HEK293 (cell line): ENCODE data around the gene ZNF227.
"Not testable (repeated sequence)": the region's sequence is repeated elsewhere in the genome, so short reads cannot be mapped to it uniquely, and the experiment has no call there.

ENCODE experiments used
- CTCF ChIA-PET: fragments of 350-600 bp; formaldehyde crosslinking; extraction: SDS; loops from one replicate; lab custom pipeline; 2021; ENCODE audit warnings: antibody characterized with exemption; lab: Yijun Ruan, JAX
- POLR2A ChIA-PET: fragments of 300-600 bp; formaldehyde crosslinking; extraction: SDS; loops from one replicate; lab custom pipeline; 2020; ENCODE audit warnings: antibody characterized with exemption, inconsistent platforms; lab: Yijun Ruan, JAX
- H3K27ac ChIP-seq: fragments of 200-500 bp; sonication (Bioruptor generic); 2 replicates; pipeline ENCODE4 v1.5.1; 2014; ENCODE audit warnings: low read depth, low read length, control low read depth, inconsistent platforms; ENCODE audit errors: extremely low read depth
- H3K36me3 ChIP-seq, 2 experiments: fragments of 200-500 bp in 1 of 2; sonication (Bioruptor generic) in 1 of 2; 1 replicate in 1 of 2; 2 replicates in 1 of 2; pipeline ENCODE4 v1.5.1; 2014 to 2017; ENCODE audit warnings: inconsistent platforms in 2 of 2, low read length in 2 of 2; ENCODE audit not compliant: control insufficient read depth in 2 of 2, insufficient read depth in 1 of 2
- H3K4me1 ChIP-seq: fragments of 200-500 bp; sonication (Bioruptor generic); 2 replicates; pipeline ENCODE4 v1.5.1; 2014; ENCODE audit warnings: mild to moderate bottlenecking, low read length, inconsistent platforms; ENCODE audit not compliant: control insufficient read depth, insufficient read depth
- H3K4me3 ChIP-seq: 2 replicates; pipeline ENCODE4 v1.5.1; 2011; ENCODE audit warnings: low read depth, mild to moderate bottlenecking, control low read depth, low read length, moderate library complexity
- H3K9me3 ChIP-seq: fragments of 200-500 bp; sonication (Bioruptor generic); 2 replicates; pipeline ENCODE4 v1.5.1; 2014; ENCODE audit warnings: low read depth, low read length, inconsistent platforms; ENCODE audit not compliant: control insufficient read depth, insufficient read depth
- EGR2 ChIP-seq: fragments of 450-650 bp; formaldehyde crosslinking; IDR thresholded peaks from 2 replicates; pipeline ENCODE4 v1.5.1; 2016; ENCODE audit warnings: low read depth, missing biosample characterization, missing genetic modification characterization
- KLF9 ChIP-seq: fragments of 450-650 bp; formaldehyde crosslinking; IDR thresholded peaks from 2 replicates; pipeline ENCODE4 v1.5.1; 2016; ENCODE audit warnings: missing biosample characterization, missing genetic modification characterization, low read depth
- OSR2 ChIP-seq: fragments of 450-650 bp; formaldehyde crosslinking; IDR thresholded peaks from 2 replicates; pipeline ENCODE4 v1.5.1; 2016; ENCODE audit warnings: missing biosample characterization, missing genetic modification characterization
- ZNF146 ChIP-seq: fragments of 450-650 bp; formaldehyde crosslinking; IDR thresholded peaks from 2 replicates; pipeline ENCODE4 v1.5.1; 2016; ENCODE audit warnings: missing biosample characterization, missing genetic modification characterization
- ZNF2 ChIP-seq: fragments of 450-650 bp; formaldehyde crosslinking; IDR thresholded peaks from 2 replicates; pipeline ENCODE4 v1.5.1; 2016; ENCODE audit warnings: missing biosample characterization, missing genetic modification characterization
- ZNF202 ChIP-seq: fragments of 450-650 bp; formaldehyde crosslinking; IDR thresholded peaks from 2 replicates; pipeline ENCODE4 v1.5.1; 2016; ENCODE audit warnings: missing biosample characterization, missing genetic modification characterization, borderline replicate concordance
- ZNF24 ChIP-seq: fragments of 450-650 bp; formaldehyde crosslinking; IDR thresholded peaks from 2 replicates; pipeline ENCODE4 v1.5.1; 2016; ENCODE audit warnings: missing biosample characterization, missing genetic modification characterization
- ZNF354C ChIP-seq: fragments of 450-650 bp; formaldehyde crosslinking; IDR thresholded peaks from 2 replicates; pipeline ENCODE4 v1.5.1; 2016; ENCODE audit warnings: missing biosample characterization, missing genetic modification characterization, low read depth, borderline replicate concordance
- ZNF626 ChIP-seq: fragments of 450-650 bp; sonication (Bioruptor Pico); formaldehyde crosslinking; IDR thresholded peaks from 2 replicates; pipeline ENCODE4 v1.5.1; 2018; ENCODE audit warnings: missing biosample characterization, missing genetic modification characterization, inconsistent platforms
- ZNF707 ChIP-seq: fragments of 450-650 bp; formaldehyde crosslinking; IDR thresholded peaks from 2 replicates; pipeline ENCODE4 v1.5.1; 2016; ENCODE audit warnings: missing biosample characterization, missing genetic modification characterization
- ZSCAN30 ChIP-seq: fragments of 450-650 bp; IDR thresholded peaks from 2 replicates; pipeline ENCODE4 v1.5.1; 2018; ENCODE audit warnings: missing biosample characterization, mild to moderate bottlenecking, missing genetic modification characterization, moderate library complexity
- TF ChIP-seq, protein P1 (sequence below): fragments of 450-650 bp; formaldehyde crosslinking; IDR thresholded peaks from 2 replicates; pipeline ENCODE4 v1.5.1; 2017; ENCODE audit warnings: missing biosample characterization, missing genetic modification characterization
- TF ChIP-seq, protein P2 (sequence below): fragments of 450-650 bp; formaldehyde crosslinking; IDR thresholded peaks from 2 replicates; pipeline ENCODE4 v1.5.1; 2016; ENCODE audit warnings: missing biosample characterization, missing genetic modification characterization
- TF ChIP-seq, protein P3 (sequence below): fragments of 450-650 bp; formaldehyde crosslinking; IDR thresholded peaks from 2 replicates; pipeline ENCODE4 v1.5.1; 2016; ENCODE audit warnings: missing biosample characterization, missing genetic modification characterization
- TF ChIP-seq, protein P4 (sequence below): fragments of 450-650 bp; formaldehyde crosslinking; IDR thresholded peaks from 2 replicates; pipeline ENCODE4 v1.5.1; 2016; ENCODE audit warnings: missing biosample characterization, missing genetic modification characterization
- TF ChIP-seq, protein P5 (sequence below): fragments of 450-650 bp; formaldehyde crosslinking; IDR thresholded peaks from 2 replicates; pipeline ENCODE4 v1.5.1; 2016; ENCODE audit warnings: missing biosample characterization, missing genetic modification characterization

The ZNF227 gene

DNA sequence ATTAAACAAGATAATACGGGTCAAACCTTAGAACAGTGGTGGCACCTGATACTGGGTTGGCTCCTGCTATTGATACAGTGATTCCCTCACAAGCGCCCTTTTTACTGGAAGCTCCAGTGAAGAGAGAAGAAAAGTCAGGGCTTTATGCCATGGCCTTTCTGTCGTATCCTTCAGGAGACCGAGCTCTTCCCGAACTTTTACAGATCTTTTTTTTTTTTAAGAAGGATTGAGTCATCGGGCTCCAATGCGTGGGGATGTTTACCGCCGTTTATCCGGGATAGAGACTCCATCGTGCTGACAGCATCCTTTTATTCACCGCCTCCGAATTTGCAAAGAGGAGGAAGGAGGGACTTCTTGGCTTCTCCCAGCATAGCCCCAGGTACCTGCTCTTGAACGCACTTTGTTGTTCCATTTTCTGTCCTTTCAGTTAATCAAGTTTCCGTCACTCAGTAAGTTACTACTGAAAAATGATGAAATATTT is 574 bp downstream of the ZNF227 start:
- Histone ChIP-seq H3K4me1 (peaks cover 36% of the 10 kb centered on the region), H3K27ac (peak overlapping the region; percentile 90), H3K4me3 (peak overlapping the region; percentile 64), H3K36me3 (peaks cover 26 to 69% of the 10 kb centered on the region in 2 experiments), H3K9me3 (peaks cover 24% of the 10 kb centered on the region)
- ChIA-PET POLR2A (interaction anchor here (0.5 to 4.5 kb wide), 46 partner anchors 11 to 1452 kb away, joined by 3 to 143 read pairs (median 6); partner anchors contain the start of genes IRGQ, PLAUR, ZNF112 and ZNF180), CTCF (interaction anchor here (0.6 to 1.6 kb wide), 7 partner anchors 13 to 278 kb away, joined by 3 to 5 read pairs (median 3); partner anchors contain the start of genes ZNF226 and ZNF45)
- TF ChIP-seq, protein P1, sequence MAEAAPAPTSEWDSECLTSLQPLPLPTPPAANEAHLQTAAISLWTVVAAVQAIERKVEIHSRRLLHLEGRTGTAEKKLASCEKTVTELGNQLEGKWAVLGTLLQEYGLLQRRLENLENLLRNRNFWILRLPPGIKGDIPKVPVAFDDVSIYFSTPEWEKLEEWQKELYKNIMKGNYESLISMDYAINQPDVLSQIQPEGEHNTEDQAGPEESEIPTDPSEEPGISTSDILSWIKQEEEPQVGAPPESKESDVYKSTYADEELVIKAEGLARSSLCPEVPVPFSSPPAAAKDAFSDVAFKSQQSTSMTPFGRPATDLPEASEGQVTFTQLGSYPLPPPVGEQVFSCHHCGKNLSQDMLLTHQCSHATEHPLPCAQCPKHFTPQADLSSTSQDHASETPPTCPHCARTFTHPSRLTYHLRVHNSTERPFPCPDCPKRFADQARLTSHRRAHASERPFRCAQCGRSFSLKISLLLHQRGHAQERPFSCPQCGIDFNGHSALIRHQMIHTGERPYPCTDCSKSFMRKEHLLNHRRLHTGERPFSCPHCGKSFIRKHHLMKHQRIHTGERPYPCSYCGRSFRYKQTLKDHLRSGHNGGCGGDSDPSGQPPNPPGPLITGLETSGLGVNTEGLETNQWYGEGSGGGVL (tag by site-specific recombination): no peak
- TF ChIP-seq EGR2 (0 out of 2 replicates have a peak, but pooled peaks have one; percentile 81), OSR2 (tag by site-specific recombination) (no peak; the same call in 1 of the 2 replicates)

DNA sequence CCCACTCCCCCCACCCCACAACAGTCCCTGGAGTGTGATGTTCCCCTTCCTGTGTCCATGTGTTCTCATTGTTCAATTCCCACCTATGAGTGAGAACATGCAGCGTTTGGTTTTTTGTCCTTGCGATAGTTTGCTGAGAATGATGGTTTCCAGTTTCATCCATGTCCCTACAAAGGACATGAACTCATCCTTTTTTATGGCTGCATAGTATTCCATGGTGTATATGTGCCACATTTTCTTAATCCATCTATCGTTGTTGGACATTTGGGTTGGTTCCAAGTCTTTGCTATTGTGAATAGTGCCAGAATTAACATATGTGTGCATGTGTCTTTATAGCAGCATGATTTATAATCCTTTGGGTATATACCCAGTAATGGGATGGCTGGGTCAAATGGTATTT is 7.6 kb downstream of the ZNF227 start:
- H3K4me3 ChIP-seq, H3K4me1 ChIP-seq, CTCF ChIA-PET, H3K27ac ChIP-seq: not testable (repeated sequence)
- H3K36me3 ChIP-seq: peaks cover 34 to 59% of the 10 kb centered on the region in 2 experiments
- TF ChIP-seq, protein P2, sequence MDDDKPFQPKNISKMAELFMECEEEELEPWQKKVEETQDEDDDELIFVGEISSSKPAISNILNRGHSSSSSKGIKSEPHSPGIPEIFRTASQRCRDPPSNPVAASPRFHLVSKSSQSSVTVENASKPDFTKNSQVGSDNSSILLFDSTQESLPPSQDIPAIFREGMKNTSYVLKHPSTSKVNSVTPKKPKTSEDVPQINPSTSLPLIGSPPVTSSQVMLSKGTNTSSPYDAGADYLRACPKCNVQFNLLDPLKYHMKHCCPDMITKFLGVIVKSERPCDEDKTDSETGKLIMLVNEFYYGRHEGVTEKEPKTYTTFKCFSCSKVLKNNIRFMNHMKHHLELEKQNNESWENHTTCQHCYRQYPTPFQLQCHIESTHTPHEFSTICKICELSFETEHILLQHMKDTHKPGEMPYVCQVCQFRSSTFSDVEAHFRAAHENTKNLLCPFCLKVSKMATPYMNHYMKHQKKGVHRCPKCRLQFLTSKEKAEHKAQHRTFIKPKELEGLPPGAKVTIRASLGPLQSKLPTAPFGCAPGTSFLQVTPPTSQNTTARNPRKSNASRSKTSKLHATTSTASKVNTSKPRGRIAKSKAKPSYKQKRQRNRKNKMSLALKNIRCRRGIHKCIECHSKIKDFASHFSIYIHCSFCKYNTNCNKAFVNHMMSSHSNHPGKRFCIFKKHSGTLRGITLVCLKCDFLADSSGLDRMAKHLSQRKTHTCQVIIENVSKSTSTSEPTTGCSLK (tag by site-specific recombination): 0 out of 2 replicates have a peak, but pooled peaks have one; percentile 55
- TF ChIP-seq, protein P3, sequence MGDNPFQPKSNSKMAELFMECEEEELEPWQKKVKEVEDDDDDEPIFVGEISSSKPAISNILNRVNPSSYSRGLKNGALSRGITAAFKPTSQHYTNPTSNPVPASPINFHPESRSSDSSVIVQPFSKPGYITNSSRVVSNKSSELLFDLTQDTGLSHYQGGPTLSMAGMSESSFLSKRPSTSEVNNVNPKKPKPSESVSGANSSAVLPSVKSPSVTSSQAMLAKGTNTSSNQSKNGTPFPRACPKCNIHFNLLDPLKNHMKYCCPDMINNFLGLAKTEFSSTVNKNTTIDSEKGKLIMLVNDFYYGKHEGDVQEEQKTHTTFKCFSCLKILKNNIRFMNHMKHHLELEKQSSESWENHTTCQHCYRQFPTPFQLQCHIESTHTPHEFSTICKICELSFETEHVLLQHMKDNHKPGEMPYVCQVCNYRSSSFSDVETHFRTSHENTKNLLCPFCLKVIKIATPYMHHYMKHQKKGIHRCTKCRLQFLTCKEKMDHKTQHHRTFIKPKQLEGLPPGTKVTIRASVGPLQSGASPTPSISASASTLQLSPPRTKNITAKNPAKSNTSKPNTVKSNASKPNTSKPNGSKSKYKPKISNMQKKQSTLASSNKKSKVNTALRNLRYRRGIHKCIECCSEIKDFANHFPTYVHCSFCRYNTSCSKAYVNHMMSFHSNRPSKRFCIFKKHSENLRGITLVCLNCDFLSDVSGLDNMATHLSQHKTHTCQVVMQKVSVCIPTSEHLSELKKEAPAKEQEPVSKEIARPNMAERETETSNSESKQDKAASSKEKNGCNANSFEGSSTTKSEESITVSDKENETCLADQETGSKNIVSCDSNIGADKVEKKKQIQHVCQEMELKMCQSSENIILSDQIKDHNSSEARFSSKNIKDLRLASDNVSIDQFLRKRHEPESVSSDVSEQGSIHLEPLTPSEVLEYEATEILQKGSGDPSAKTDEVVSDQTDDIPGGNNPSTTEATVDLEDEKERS: peak; percentile 99
- TF ChIP-seq ZNF2 (peak; percentile 43; the same call in 1 of the 2 replicates), ZNF202 (peak; percentile 94), ZNF146 (peak; percentile 100), ZNF354C (tag by site-specific recombination) (0 out of 2 replicates have a peak, but pooled peaks have one; percentile 10), KLF9 (tag by site-specific recombination) (peak; percentile 5; the same call in 1 of the 2 replicates), ZNF707 (tag by site-specific recombination) (peak; percentile 12; the same call in 1 of the 2 replicates), ZSCAN30 (0 out of 2 replicates have a peak, but pooled peaks have one; percentile 13), ZNF626 (tag by site-specific recombination) (peak; percentile 71; the same call in 1 of the 2 replicates), ZNF24 (tag by site-specific recombination) (0 out of 2 replicates have a peak, but pooled peaks have one; percentile 30)
- TF ChIP-seq, protein P4, sequence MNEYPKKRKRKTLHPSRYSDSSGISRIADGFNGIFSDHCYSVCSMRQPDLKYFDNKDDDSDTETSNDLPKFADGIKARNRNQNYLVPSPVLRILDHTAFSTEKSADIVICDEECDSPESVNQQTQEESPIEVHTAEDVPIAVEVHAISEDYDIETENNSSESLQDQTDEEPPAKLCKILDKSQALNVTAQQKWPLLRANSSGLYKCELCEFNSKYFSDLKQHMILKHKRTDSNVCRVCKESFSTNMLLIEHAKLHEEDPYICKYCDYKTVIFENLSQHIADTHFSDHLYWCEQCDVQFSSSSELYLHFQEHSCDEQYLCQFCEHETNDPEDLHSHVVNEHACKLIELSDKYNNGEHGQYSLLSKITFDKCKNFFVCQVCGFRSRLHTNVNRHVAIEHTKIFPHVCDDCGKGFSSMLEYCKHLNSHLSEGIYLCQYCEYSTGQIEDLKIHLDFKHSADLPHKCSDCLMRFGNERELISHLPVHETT (tag by site-specific recombination): peak; percentile 60
- TF ChIP-seq, protein P5, sequence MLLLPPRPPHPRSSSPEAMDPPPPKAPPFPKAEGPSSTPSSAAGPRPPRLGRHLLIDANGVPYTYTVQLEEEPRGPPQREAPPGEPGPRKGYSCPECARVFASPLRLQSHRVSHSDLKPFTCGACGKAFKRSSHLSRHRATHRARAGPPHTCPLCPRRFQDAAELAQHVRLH: peak; percentile 98
- peaks cover 16% of the 10 kb centered on the region for H3K9me3 ChIP-seq
- POLR2A ChIA-PET: interaction anchor here (2.0 kb wide), 1 partner anchor 13 kb away, joined by 6 read pairs; no protein-coding TSS in a partner anchor
